Activated naive CD8-positive, alpha-beta T cell treated with anti-CD3 and anti-CD28 coated beads, Interleukin-2, amount 10 ng/mL, durations not matched to agents 7 days and 5 days (primary cell): ENCODE results near the gene NELFB. TPM values are rescaled to one million over a fixed set of nuclear protein-coding genes. Genes with fewer than 3 reads are reported as not detected.

ENCODE experiments used
- ATAC-seq: fragments of 150-1000 bp; cut with Tn5 transposase; one replicate; pipeline ENCODE4 v1.10.0; 2021; ENCODE audit warnings: low read depth, moderate library complexity
- POLR2A ChIA-PET: fragments of 350-600 bp; sonication (Branson Sonifier 250); formaldehyde crosslinking; loops from one replicate; lab custom pipeline; 2021; ENCODE audit warnings: antibody characterized with exemption; lab: Charles Lee
- DNase-seq: peaks from one replicate; pipeline ENCODE4 v3.0.0; 2021
- H3K27ac Mint-ChIP-seq: one replicate; pipeline ENCODE4 v1.8.0; 2022; ENCODE audit warnings: mild to moderate bottlenecking, mixed read lengths
- H3K27me3 Mint-ChIP-seq: one replicate; pipeline ENCODE4 v1.8.0; 2022; ENCODE audit warnings: mild to moderate bottlenecking, moderate library complexity, mixed read lengths
- H3K36me3 Mint-ChIP-seq: one replicate; pipeline ENCODE4 v1.8.0; 2021; ENCODE audit warnings: mild to moderate bottlenecking, mixed read lengths
- H3K4me1 Mint-ChIP-seq: one replicate; pipeline ENCODE4 v1.8.0; 2021; ENCODE audit warnings: mixed read lengths
- H3K4me3 Mint-ChIP-seq: one replicate; pipeline ENCODE4 v1.8.0; 2022; ENCODE audit warnings: mild to moderate bottlenecking, moderate library complexity, mixed read lengths
- H3K9me3 Mint-ChIP-seq: one replicate; pipeline ENCODE4 v1.8.0; 2021; ENCODE audit warnings: mixed read lengths
- total RNA-seq, 2 experiments: library from RNA; stranded (reverse); gene quantifications; one replicate each; pipeline ENCODE4 v1.2.3, GENCODE V29; 2021

The NELFB gene
- 10 to 100 TPM; 58.7 to 63.1 TPM for total RNA-seq

GRCh38 chr9:137254624-137255447 lies at the start of gene NELFB:
Gene NELFB (plus strand): TSS chr9:137255327.
- DNase-seq (peak; percentile 100), ATAC-seq (peak; percentile 88)
- peak within 1 kb of the TSS; percentile 91 for H3K4me3 Mint-ChIP-seq
- H3K9me3 Mint-ChIP-seq, result no peaks in the 10 kb centered on the region
- H3K4me1 Mint-ChIP-seq, result peaks cover 5% of the 10 kb centered on the region
- peak within 1 kb of the TSS; percentile 76 for H3K27ac Mint-ChIP-seq
- H3K27me3 Mint-ChIP-seq, result no peaks in the 10 kb centered on the region
- H3K36me3 Mint-ChIP-seq, result peaks cover 2% of the 10 kb centered on the region
- POLR2A ChIA-PET, result interaction anchor here (0.5 to 7.2 kb wide), 10 partner anchors 12 to 169 kb away, joined by 3 to 171 read pairs (median 7); partner anchors contain the start of genes CYSRT1, EXD3, MAN1B1 and NDOR1

GRCh38 chr9:137206602-137207001 lies 48.5 kb upstream of the NELFB start:
- Mint-ChIP-seq H3K27me3 (no peaks in the 10 kb centered on the region), H3K36me3 (peaks cover 15% of the 10 kb centered on the region), H3K4me3 (peak overlapping the region; percentile 95), H3K27ac (peak overlapping the region; percentile 90), H3K9me3 (no peaks in the 10 kb centered on the region), H3K4me1 (peaks cover 32% of the 10 kb centered on the region)
- DNase-seq (no peak), ATAC-seq (no peak)
- POLR2A ChIA-PET, result interaction anchor here (0.7 to 4.0 kb wide), 5 partner anchors 11 to 34 kb away, joined by 5 to 31 read pairs (median 8); partner anchors contain the start of genes ANAPC2, CYSRT1, RNF208 and SSNA1

GRCh38 chr9:137211532-137211931 lies 43.6 kb upstream of the NELFB start:
- POLR2A ChIA-PET, result interaction anchor here (1.5 kb wide), 1 partner anchor 11 kb away, joined by 6 read pairs; the partner anchor contains the start of gene TPRN
- ATAC-seq, result no peak
- H3K27me3 Mint-ChIP-seq, result no peaks in the 10 kb centered on the region

GRCh38 chr9:137212520-137212919 lies 42.6 kb upstream of the NELFB start:
- Mint-ChIP-seq H3K27ac (no peak overlapping the region), H3K36me3 (peaks cover 5% of the 10 kb centered on the region), H3K4me1 (peaks cover 4% of the 10 kb centered on the region), H3K9me3 (no peaks in the 10 kb centered on the region), H3K27me3 (no peaks in the 10 kb centered on the region), H3K4me3 (no peak overlapping the region)
- ATAC-seq (no peak), DNase-seq (no peak)
- POLR2A ChIA-PET, result interaction anchor here (1.5 kb wide), 1 partner anchor 12 kb away, joined by 6 read pairs; the partner anchor contains the start of gene TPRN

More at GRCh38 chr9:137211532-137211931, 43.6 kb upstream of the NELFB start:
- no peak for DNase-seq
- H3K36me3 Mint-ChIP-seq, result peaks cover 15% of the 10 kb centered on the region
- no peak overlapping the region for H3K4me3 Mint-ChIP-seq
- H3K4me1 Mint-ChIP-seq, result peaks cover 14% of the 10 kb centered on the region
- H3K9me3 Mint-ChIP-seq, result no peaks in the 10 kb centered on the region
- peak overlapping the region; percentile 61 for H3K27ac Mint-ChIP-seq

- no peak for ATAC-seq
- H3K36me3 Mint-ChIP-seq, result peaks cover 2% of the 10 kb centered on the region
- POLR2A ChIA-PET, result interaction anchor here (1.3 kb wide), 1 partner anchor 9 kb away, joined by 5 read pairs; the partner anchor contains the start of gene RNF208
Observed at GRCh38 chr9:137213160-137214060, 41.7 kb upstream of the NELFB start.

GRCh38 chr9:137214620-137215019 lies 40.5 kb upstream of the NELFB start:
- no peak for DNase-seq
- no peaks in the 10 kb centered on the region for H3K4me1 Mint-ChIP-seq
- H3K9me3 Mint-ChIP-seq, result no peaks in the 10 kb centered on the region
- ATAC-seq, result no peak
- POLR2A ChIA-PET, result interaction anchor here (1.3 kb wide), 1 partner anchor 8 kb away, joined by 5 read pairs; the partner anchor contains the start of gene RNF208
- H3K4me3 Mint-ChIP-seq, result no peak overlapping the region
- H3K36me3 Mint-ChIP-seq, result peaks cover 2% of the 10 kb centered on the region
- H3K27me3 Mint-ChIP-seq, result no peaks in the 10 kb centered on the region
- no peak overlapping the region for H3K27ac Mint-ChIP-seq

More at GRCh38 chr9:137213160-137214060, 41.7 kb upstream of the NELFB start:
- peaks cover 2% of the 10 kb centered on the region for H3K4me1 Mint-ChIP-seq
- no peak overlapping the region for H3K4me3 Mint-ChIP-seq
- DNase-seq, result no peak
- H3K27ac Mint-ChIP-seq, result no peak overlapping the region
- H3K27me3 Mint-ChIP-seq, result no peaks in the 10 kb centered on the region
- no peaks in the 10 kb centered on the region for H3K9me3 Mint-ChIP-seq

GRCh38 chr9:137215196-137215986 lies 39.7 kb upstream of the NELFB start:
- ATAC-seq (no peak), DNase-seq (no peak)
- Mint-ChIP-seq H3K9me3 (no peaks in the 10 kb centered on the region), H3K4me3 (no peak overlapping the region), H3K36me3 (no peaks in the 10 kb centered on the region), H3K27me3 (no peaks in the 10 kb centered on the region), H3K4me1 (no peaks in the 10 kb centered on the region), H3K27ac (no peak overlapping the region)
- POLR2A ChIA-PET, result interaction anchor here (1.2 kb wide), 1 partner anchor 25 kb away, joined by 5 read pairs; the partner anchor contains the start of gene TUBB4B

- Mint-ChIP-seq H3K4me1 (no peaks in the 10 kb centered on the region), H3K9me3 (no peaks in the 10 kb centered on the region), H3K4me3 (no peak overlapping the region), H3K27ac (no peak overlapping the region), H3K36me3 (no peaks in the 10 kb centered on the region), H3K27me3 (no peaks in the 10 kb centered on the region)
- no peak for DNase-seq
- no peak for ATAC-seq
- POLR2A ChIA-PET, result interaction anchor here (0.6 to 1.3 kb wide), 3 partner anchors 11 to 28 kb away, joined by 3 to 5 read pairs (median 3); partner anchors contain the start of genes ANAPC2, NDOR1, SSNA1 and TMEM203
Observed at GRCh38 chr9:137216188-137216965, 38.8 kb upstream of the NELFB start.

- POLR2A ChIA-PET, result interaction anchor here (1.3 to 2.0 kb wide), 4 partner anchors 10 to 30 kb away, joined by 3 to 5 read pairs (median 4); partner anchors contain the start of genes ANAPC2, SSNA1 and TUBB4B
- ATAC-seq (no peak), DNase-seq (no peak)
- Mint-ChIP-seq H3K9me3 (no peaks in the 10 kb centered on the region), H3K36me3 (no peaks in the 10 kb centered on the region), H3K27ac (no peak overlapping the region), H3K27me3 (no peaks in the 10 kb centered on the region), H3K4me3 (no peak overlapping the region), H3K4me1 (no peaks in the 10 kb centered on the region)
Observed at GRCh38 chr9:137217276-137218211, 37.6 kb upstream of the NELFB start.

- no peak for DNase-seq
- POLR2A ChIA-PET, result interaction anchor here (1.4 to 2.0 kb wide), 3 partner anchors 11 to 23 kb away, joined by 4 to 5 read pairs (median 4); partner anchors contain the start of gene TUBB4B
- H3K36me3 Mint-ChIP-seq, result no peaks in the 10 kb centered on the region
- peaks cover 2% of the 10 kb centered on the region for H3K4me1 Mint-ChIP-seq
- no peak overlapping the region for H3K4me3 Mint-ChIP-seq
- no peaks in the 10 kb centered on the region for H3K9me3 Mint-ChIP-seq
- H3K27ac Mint-ChIP-seq, result no peak overlapping the region
- no peak for ATAC-seq
- H3K27me3 Mint-ChIP-seq, result no peaks in the 10 kb centered on the region
Observed at GRCh38 chr9:137218212-137218753, 36.8 kb upstream of the NELFB start.
